Activated CD4-positive, alpha-beta T cell treated with anti-CD3 and anti-CD28 coated beads, Interleukin-2, amount 10 ng/mL, durations not matched to agents 24 days and 14 days (primary cell): ENCODE data around the gene STX1A. TPM values are rescaled to one million over a fixed set of nuclear protein-coding genes. Genes with fewer than 3 reads are reported as not detected.

Experiments used
- DNase-seq: peaks from one replicate; pipeline ENCODE4 v3.0.0; 2022
- H3K27ac Mint-ChIP-seq: one replicate; pipeline ENCODE4 v1.8.0; 2022; ENCODE audit warnings: mild to moderate bottlenecking, mixed read lengths
- H3K27me3 Mint-ChIP-seq: one replicate; pipeline ENCODE4 v1.8.0; 2022; ENCODE audit warnings: mixed read lengths
- H3K36me3 Mint-ChIP-seq: one replicate; pipeline ENCODE4 v1.8.0; 2022; ENCODE audit warnings: low read depth, mild to moderate bottlenecking, mixed read lengths
- H3K4me1 Mint-ChIP-seq: one replicate; pipeline ENCODE4 v1.8.0; 2021; ENCODE audit warnings: mixed read lengths
- H3K4me3 Mint-ChIP-seq: one replicate; pipeline ENCODE4 v1.8.0; 2022; ENCODE audit warnings: mild to moderate bottlenecking, moderate library complexity, mixed read lengths
- H3K9me3 Mint-ChIP-seq: one replicate; pipeline ENCODE4 v1.8.0; 2021; ENCODE audit warnings: mixed read lengths
- intact Hi-C: fragments of 100-400 bp; cut with micrococcal nuclease; formaldehyde crosslinking; loops from one replicate; pipeline ENCODE4 v1.15.1; 2023
- total RNA-seq: library from RNA; stranded (reverse); gene quantifications from 2 replicates; pipeline ENCODE4 v1.2.3, GENCODE V29; 2022

Gene STX1A
- total RNA-seq, 1 donor from 2014 or later: 19.0 TPM

- peaks cover 30% of the 10 kb centered on the region for H3K4me1 Mint-ChIP-seq
- peaks cover 8% of the 10 kb centered on the region for H3K36me3 Mint-ChIP-seq
- no peaks in the 10 kb centered on the region for H3K9me3 Mint-ChIP-seq
- intact Hi-C loops: no loop called here
- no peak for DNase-seq
- H3K27me3 Mint-ChIP-seq: no peaks in the 10 kb centered on the region
- H3K27ac Mint-ChIP-seq: no peak overlapping the region
- H3K4me3 Mint-ChIP-seq: no peak overlapping the region
Observed at GRCh38 chr7:73712773-73713172, 6.7 kb downstream of the STX1A start.

- Mint-ChIP-seq H3K9me3 (no peaks in the 10 kb centered on the region), H3K27me3 (no peaks in the 10 kb centered on the region), H3K4me1 (peaks cover 17% of the 10 kb centered on the region), H3K36me3 (peaks cover 11% of the 10 kb centered on the region), H3K27ac (no peak overlapping the region), H3K4me3 (no peak overlapping the region)
- no peak for DNase-seq
- intact Hi-C loops: no loop called here
Observed at GRCh38 chr7:73708961-73709549, 10.4 kb downstream of the STX1A start.

DNA sequence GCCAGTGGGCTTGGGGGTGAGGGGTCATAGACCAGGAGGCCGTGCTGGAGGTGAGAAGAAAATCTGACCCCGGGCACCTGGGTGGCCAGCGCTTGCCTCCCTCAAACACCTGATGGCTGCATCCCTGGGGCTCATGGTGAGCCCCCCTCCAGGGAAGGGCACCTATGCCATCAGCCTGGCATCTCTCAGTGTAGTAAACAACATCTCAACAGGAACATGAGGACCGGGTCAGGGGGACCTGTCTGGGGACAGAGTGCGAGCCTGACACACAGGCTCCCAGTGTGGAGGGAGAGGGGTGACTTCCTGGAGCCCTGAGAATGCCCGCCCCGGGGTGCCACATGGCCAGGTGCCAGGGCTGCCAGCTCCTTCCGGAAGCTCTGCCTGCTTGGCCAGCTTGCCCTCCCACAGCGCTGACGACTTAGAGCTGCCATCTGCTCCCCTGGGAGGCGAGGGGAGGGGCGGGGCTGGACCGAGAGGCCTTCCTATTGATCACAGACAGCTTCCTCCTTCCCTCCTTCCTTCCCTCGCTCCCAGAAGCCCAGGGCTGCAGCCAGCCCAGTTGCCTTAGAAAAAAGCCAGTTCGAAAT, 12.3 kb downstream of the STX1A start:
- intact Hi-C loops: no loop called here
- peaks cover 17% of the 10 kb centered on the region for H3K36me3 Mint-ChIP-seq
- no peak overlapping the region for H3K4me3 Mint-ChIP-seq
- DNase-seq: no peak
- H3K27me3 Mint-ChIP-seq: no peaks in the 10 kb centered on the region
- H3K27ac Mint-ChIP-seq: no peak overlapping the region
- peaks cover 8% of the 10 kb centered on the region for H3K4me1 Mint-ChIP-seq
- H3K9me3 Mint-ChIP-seq: no peaks in the 10 kb centered on the region

- intact Hi-C loops: no loop called here
- no peak for DNase-seq
Observed at GRCh38 chr7:73706126-73707044, 13.1 kb downstream of the STX1A start.

DNA sequence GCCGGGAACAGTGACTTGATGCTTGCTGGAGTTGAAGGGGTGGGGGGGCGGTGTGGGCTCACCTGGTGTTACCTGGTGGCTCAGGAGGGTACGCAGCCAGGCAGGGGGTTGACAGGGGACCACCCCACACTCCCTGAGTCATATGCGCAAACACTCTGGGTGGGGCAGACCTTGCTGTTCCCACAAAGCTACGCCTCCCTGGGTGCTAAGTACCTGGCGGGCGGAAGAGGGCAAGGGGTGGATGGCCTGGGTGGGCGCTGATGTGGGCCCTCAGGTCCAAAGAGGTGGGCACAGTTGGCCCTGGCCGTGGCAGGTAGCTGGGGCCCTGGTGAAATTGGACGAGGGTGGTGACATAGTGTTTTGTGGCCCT, 13.9 kb downstream of the STX1A start:
- DNase-seq: no peak
- no peak overlapping the region for H3K4me3 Mint-ChIP-seq
- H3K36me3 Mint-ChIP-seq: peaks cover 25% of the 10 kb centered on the region
- no peaks in the 10 kb centered on the region for H3K27me3 Mint-ChIP-seq
- intact Hi-C loops: no loop called here
- peaks cover 8% of the 10 kb centered on the region for H3K4me1 Mint-ChIP-seq
- no peaks in the 10 kb centered on the region for H3K9me3 Mint-ChIP-seq
- H3K27ac Mint-ChIP-seq: no peak overlapping the region

More at GRCh38 chr7:73706126-73707044, 13.1 kb downstream of the STX1A start:
- H3K27ac Mint-ChIP-seq: no peak overlapping the region
- H3K36me3 Mint-ChIP-seq: peaks cover 24% of the 10 kb centered on the region
- H3K4me1 Mint-ChIP-seq: peaks cover 8% of the 10 kb centered on the region
- H3K4me3 Mint-ChIP-seq: no peak overlapping the region
- H3K9me3 Mint-ChIP-seq: no peaks in the 10 kb centered on the region
- no peaks in the 10 kb centered on the region for H3K27me3 Mint-ChIP-seq

DNA sequence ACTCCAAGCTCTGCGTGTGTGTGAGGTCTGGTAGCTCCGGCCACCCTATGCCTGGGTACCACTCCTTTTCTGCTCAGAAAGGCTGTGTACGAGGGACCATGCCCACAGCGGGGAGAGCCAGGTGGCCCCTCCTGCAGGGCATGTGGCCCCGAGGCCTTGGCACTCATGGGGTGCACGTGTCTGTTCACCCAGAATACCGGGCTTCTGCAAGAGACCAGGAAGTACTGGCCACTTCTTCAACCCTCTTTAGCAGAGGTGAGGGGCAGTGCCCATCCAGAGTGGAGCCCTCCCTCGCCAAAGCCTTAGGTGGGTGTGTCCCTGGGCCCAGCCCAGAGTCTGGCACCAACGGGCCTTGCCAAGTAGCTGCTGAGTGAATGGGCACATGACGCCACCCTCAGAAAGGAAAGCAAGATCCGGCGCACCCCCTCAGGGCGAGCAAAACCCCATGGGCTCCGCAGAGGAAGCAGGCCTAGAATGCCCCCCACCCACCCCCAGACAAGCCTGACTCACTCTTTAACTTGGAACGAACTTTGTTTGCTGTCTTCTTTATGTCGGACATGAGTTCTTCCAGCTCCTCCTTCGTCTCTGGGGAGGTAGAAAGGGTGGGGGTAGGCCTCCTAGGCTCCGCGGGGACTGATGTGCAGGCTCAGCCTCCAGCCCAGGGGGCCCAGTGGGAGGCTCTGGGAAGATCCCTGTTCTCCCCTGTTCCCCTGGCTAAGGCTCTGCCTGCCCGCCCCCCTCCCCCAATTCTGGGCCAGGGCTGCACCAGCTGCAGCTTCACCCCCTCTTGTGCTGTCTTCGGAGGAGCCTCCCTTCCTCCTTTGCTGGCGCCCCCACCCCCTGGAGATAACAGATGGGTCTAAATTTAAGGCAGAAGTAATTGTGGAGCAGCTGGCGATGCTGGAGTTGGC, 14.6 kb downstream of the STX1A start:
- H3K4me3 Mint-ChIP-seq: no peak overlapping the region
- intact Hi-C loops: loop anchor here (1.0 kb wide), 1 partner anchor 10 kb away; no protein-coding TSS in a partner anchor
- no peak for DNase-seq
- H3K27me3 Mint-ChIP-seq: no peaks in the 10 kb centered on the region
- H3K4me1 Mint-ChIP-seq: peaks cover 8% of the 10 kb centered on the region
- peaks cover 27% of the 10 kb centered on the region for H3K36me3 Mint-ChIP-seq
- no peak overlapping the region for H3K27ac Mint-ChIP-seq
- no peaks in the 10 kb centered on the region for H3K9me3 Mint-ChIP-seq

GRCh38 chr7:73703757-73704639, 15.5 kb downstream of the STX1A start:
- H3K27ac Mint-ChIP-seq: no peak overlapping the region
- no peaks in the 10 kb centered on the region for H3K27me3 Mint-ChIP-seq
- intact Hi-C loops: loop anchor here (1.0 kb wide), 1 partner anchor 11 kb away; no protein-coding TSS in a partner anchor
- peaks cover 8% of the 10 kb centered on the region for H3K4me1 Mint-ChIP-seq
- DNase-seq: peak; percentile 76
- no peak overlapping the region for H3K4me3 Mint-ChIP-seq
- peaks cover 30% of the 10 kb centered on the region for H3K36me3 Mint-ChIP-seq
- H3K9me3 Mint-ChIP-seq: no peaks in the 10 kb centered on the region

- Mint-ChIP-seq H3K4me3 (no peak overlapping the region), H3K4me1 (peaks cover 8% of the 10 kb centered on the region), H3K27me3 (no peaks in the 10 kb centered on the region), H3K36me3 (peaks cover 35% of the 10 kb centered on the region), H3K9me3 (no peaks in the 10 kb centered on the region), H3K27ac (no peak overlapping the region)
- DNase-seq: no peak
- intact Hi-C loops: no loop called here
Observed at GRCh38 chr7:73703225-73703624, 16.2 kb downstream of the STX1A start.

DNA sequence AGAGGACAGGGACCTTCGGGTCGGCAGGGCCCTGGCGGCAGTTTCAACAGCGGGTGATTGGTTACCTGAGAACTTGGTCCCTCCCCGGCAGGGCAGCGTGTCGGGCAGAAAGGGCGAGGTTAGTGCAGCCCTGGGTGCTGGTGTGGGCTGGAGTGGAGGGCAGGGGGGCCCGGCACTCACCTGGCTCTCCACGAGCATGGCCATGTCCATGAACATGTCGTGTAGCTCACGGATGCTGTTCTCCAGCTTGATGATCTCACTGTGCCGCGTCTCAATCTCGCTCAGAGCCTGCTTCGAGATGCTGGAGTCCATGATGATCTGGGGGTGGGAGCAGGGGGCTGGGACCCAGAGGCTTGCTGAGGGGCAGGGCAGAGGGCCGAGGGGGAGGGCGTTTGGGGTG, 16.8 kb downstream of the STX1A start:
- Mint-ChIP-seq H3K27me3 (no peaks in the 10 kb centered on the region), H3K4me3 (no peak overlapping the region)

GRCh38 chr7:73702226-73702625, 17.2 kb downstream of the STX1A start:
- intact Hi-C loops: no loop called here
- Mint-ChIP-seq H3K4me3 (no peak overlapping the region), H3K27ac (no peak overlapping the region), H3K4me1 (peaks cover 8% of the 10 kb centered on the region), H3K36me3 (peaks cover 43% of the 10 kb centered on the region), H3K27me3 (no peaks in the 10 kb centered on the region), H3K9me3 (no peaks in the 10 kb centered on the region)
- no peak for DNase-seq

More for the DNA sequence above, 16.8 kb downstream of the STX1A start:
- peaks cover 8% of the 10 kb centered on the region for H3K4me1 Mint-ChIP-seq
- peaks cover 40% of the 10 kb centered on the region for H3K36me3 Mint-ChIP-seq
- H3K9me3 Mint-ChIP-seq: no peaks in the 10 kb centered on the region
- intact Hi-C loops: no loop called here
- DNase-seq: no peak
- no peak overlapping the region for H3K27ac Mint-ChIP-seq

- no peak overlapping the region for H3K27ac Mint-ChIP-seq
- H3K4me1 Mint-ChIP-seq: peaks cover 4% of the 10 kb centered on the region
- H3K9me3 Mint-ChIP-seq: no peaks in the 10 kb centered on the region
- intact Hi-C loops: no loop called here
- peak; percentile 77 for DNase-seq
- no peaks in the 10 kb centered on the region for H3K27me3 Mint-ChIP-seq
- no peak overlapping the region for H3K4me3 Mint-ChIP-seq
- H3K36me3 Mint-ChIP-seq: peaks cover 47% of the 10 kb centered on the region
Observed at GRCh38 chr7:73701357-73701995, 18.0 kb downstream of the STX1A start.

GRCh38 chr7:73700581-73701134, 18.8 kb downstream of the STX1A start:
- intact Hi-C loops: no loop called here
- Mint-ChIP-seq H3K27me3 (no peaks in the 10 kb centered on the region), H3K36me3 (peaks cover 47% of the 10 kb centered on the region), H3K4me3 (no peak overlapping the region), H3K4me1 (peaks cover 3% of the 10 kb centered on the region), H3K9me3 (no peaks in the 10 kb centered on the region), H3K27ac (no peak overlapping the region)
- DNase-seq: no peak
